HepG2 (cell line): ENCODE measurements around the gene ACADSB. TPM values are rescaled to one million over a fixed set of nuclear protein-coding genes. Genes with fewer than 3 reads are reported as not detected.

Experiments
- HIC2 ChIP-seq: sonication (generic); formaldehyde crosslinking; IDR thresholded peaks from 2 replicates; pipeline ENCODE4 v1.9.0; 2022; ENCODE audit warnings: low read depth, missing genetic modification reagents
- NCOA2 ChIP-seq: sonication (generic); formaldehyde crosslinking; IDR thresholded peaks from 2 replicates; pipeline ENCODE4 v1.8.0; 2022; ENCODE audit warnings: inconsistent platforms
- ZNF577 ChIP-seq: sonication (generic); formaldehyde crosslinking; IDR thresholded peaks from 2 replicates; pipeline ENCODE4 v1.4.0; 2020; ENCODE audit warnings: mild to moderate bottlenecking, low read depth, missing genetic modification reagents, borderline replicate concordance
- polyA plus RNA-seq, 8 experiments: library from polyadenylated mRNA; depleted of rRNA in 3 of 8; stranded (reverse) in 7 of 8; unstranded in 1 of 8; fragments of >200 nt; fragmentation: Illumina TruSeq in 4 of 8; extraction: Trizol in 4 of 8; gene quantifications; 2 replicates each; pipeline versions ENCODE4 v1.2.1 to v1.2.3, GENCODE V29; 2011 to 2016; ENCODE audit warnings: low read depth in 4 of 8, missing spikeins in 1 of 8, mixed read lengths in 1 of 8; ENCODE audit not compliant: insufficient read depth in 1 of 8
- total RNA-seq, 5 experiments: library from RNA; depleted of rRNA; stranded (reverse); fragments of >200 nt; fragmentation: Illumina TruSeq; extraction: Trizol; gene quantifications; 2 replicates each; pipeline ENCODE4 v1.2.3, GENCODE V29; 2016; ENCODE audit warnings: low read depth in 1 of 5
- TF ChIP-seq, protein P1 (sequence below), 2 experiments: sonication (generic) in 1 of 2; formaldehyde crosslinking in 1 of 2; IDR thresholded peaks; 2 replicates each; pipeline versions ENCODE4 v1.6.1 to v1.9.0; 2014 to 2022; ENCODE audit warnings: antibody characterized with exemption in 1 of 2, borderline replicate concordance in 1 of 2, inconsistent platforms in 1 of 2, low read depth in 1 of 2, missing genetic modification reagents in 1 of 2
- TF ChIP-seq, protein P2 (sequence below): sonication (generic); formaldehyde crosslinking; IDR thresholded peaks from 2 replicates; pipeline ENCODE4 v1.4.0; 2020; ENCODE audit warnings: missing genetic modification reagents, borderline replicate concordance
- TF ChIP-seq, protein P3 (sequence below), 2 experiments: IDR thresholded peaks; 2 replicates each; pipeline ENCODE4 v1.6.1; 2011 to 2012; ENCODE audit warnings: low read length in 2 of 2, borderline replicate concordance in 1 of 2, low read depth in 1 of 2, mild to moderate bottlenecking in 1 of 2, moderate library complexity in 1 of 2
- TF ChIP-seq, protein P4 (sequence below): IDR thresholded peaks from 2 replicates; pipeline ENCODE4 v1.4.0; 2020; ENCODE audit warnings: mild to moderate bottlenecking, missing genetic modification reagents

The ACADSB gene
- total and polyA plus RNA-seq, 2 of the 13 experiments (the other 11 are each of a cell fraction or from before 2014, with no cell fraction given): 80.0 to 87.6 TPM

DNA sequence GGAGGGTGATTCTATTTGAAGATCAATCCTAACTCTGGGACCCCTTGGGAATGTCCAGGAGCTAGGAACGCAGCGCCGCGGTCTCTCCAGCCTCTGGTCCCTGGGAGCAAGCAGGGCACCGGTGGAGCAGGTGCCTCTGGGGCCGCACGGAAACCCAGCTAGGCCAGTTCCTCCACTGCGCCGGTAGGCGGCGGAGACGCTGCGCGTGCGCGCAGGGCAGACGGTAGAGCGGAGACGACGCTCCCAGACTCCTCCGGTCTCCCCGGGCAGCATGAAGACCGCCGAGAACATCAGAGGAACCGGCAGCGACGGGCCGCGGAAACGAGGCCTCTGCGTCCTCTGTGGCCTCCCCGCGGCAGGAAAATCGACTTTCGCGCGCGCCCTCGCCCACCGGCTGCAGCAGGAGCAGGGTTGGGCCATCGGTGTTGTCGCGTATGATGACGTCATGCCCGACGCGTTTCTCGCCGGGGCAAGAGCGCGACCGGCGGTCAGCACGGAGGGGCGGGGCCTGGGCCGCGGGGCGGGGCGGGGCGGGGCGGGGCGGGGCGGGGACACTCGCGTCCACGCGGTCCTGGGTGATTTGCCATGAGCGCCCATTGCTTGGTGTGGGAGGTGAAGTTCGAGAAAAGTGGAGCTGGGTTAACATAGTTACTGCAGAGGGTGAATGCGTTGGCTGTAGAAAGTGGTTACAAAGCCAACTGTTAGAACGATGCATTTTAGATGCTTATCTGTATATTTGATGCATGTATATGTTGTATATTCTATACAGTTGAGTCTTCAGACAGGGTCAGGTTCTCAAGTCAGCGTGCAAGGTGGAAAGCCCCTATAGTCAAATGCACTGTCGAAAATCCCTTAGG, 28.4 kb upstream of the ACADSB start, which contains the start of gene PSTK (continued):
- TF ChIP-seq, protein P1, sequence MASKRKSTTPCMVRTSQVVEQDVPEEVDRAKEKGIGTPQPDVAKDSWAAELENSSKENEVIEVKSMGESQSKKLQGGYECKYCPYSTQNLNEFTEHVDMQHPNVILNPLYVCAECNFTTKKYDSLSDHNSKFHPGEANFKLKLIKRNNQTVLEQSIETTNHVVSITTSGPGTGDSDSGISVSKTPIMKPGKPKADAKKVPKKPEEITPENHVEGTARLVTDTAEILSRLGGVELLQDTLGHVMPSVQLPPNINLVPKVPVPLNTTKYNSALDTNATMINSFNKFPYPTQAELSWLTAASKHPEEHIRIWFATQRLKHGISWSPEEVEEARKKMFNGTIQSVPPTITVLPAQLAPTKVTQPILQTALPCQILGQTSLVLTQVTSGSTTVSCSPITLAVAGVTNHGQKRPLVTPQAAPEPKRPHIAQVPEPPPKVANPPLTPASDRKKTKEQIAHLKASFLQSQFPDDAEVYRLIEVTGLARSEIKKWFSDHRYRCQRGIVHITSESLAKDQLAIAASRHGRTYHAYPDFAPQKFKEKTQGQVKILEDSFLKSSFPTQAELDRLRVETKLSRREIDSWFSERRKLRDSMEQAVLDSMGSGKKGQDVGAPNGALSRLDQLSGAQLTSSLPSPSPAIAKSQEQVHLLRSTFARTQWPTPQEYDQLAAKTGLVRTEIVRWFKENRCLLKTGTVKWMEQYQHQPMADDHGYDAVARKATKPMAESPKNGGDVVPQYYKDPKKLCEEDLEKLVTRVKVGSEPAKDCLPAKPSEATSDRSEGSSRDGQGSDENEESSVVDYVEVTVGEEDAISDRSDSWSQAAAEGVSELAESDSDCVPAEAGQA (IDR thresholded peaks at IDR 0.05; ENCODE audit: low read depth): peak; percentile 96
- TF ChIP-seq, protein P1 (CRISPR knock-in tag; IDR thresholded peaks at IDR 0.05; ENCODE audit: borderline replicate concordance): no peak
- TF ChIP-seq HIC2: no peak
- TF ChIP-seq, protein P2, sequence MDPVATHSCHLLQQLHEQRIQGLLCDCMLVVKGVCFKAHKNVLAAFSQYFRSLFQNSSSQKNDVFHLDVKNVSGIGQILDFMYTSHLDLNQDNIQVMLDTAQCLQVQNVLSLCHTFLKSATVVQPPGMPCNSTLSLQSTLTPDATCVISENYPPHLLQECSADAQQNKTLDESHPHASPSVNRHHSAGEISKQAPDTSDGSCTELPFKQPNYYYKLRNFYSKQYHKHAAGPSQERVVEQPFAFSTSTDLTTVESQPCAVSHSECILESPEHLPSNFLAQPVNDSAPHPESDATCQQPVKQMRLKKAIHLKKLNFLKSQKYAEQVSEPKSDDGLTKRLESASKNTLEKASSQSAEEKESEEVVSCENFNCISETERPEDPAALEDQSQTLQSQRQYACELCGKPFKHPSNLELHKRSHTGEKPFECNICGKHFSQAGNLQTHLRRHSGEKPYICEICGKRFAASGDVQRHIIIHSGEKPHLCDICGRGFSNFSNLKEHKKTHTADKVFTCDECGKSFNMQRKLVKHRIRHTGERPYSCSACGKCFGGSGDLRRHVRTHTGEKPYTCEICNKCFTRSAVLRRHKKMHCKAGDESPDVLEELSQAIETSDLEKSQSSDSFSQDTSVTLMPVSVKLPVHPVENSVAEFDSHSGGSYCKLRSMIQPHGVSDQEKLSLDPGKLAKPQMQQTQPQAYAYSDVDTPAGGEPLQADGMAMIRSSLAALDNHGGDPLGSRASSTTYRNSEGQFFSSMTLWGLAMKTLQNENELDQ (CRISPR knock-in tag): no peak
- TF ChIP-seq ZNF577 (CRISPR knock-in tag): no peak
- TF ChIP-seq, protein P3, sequence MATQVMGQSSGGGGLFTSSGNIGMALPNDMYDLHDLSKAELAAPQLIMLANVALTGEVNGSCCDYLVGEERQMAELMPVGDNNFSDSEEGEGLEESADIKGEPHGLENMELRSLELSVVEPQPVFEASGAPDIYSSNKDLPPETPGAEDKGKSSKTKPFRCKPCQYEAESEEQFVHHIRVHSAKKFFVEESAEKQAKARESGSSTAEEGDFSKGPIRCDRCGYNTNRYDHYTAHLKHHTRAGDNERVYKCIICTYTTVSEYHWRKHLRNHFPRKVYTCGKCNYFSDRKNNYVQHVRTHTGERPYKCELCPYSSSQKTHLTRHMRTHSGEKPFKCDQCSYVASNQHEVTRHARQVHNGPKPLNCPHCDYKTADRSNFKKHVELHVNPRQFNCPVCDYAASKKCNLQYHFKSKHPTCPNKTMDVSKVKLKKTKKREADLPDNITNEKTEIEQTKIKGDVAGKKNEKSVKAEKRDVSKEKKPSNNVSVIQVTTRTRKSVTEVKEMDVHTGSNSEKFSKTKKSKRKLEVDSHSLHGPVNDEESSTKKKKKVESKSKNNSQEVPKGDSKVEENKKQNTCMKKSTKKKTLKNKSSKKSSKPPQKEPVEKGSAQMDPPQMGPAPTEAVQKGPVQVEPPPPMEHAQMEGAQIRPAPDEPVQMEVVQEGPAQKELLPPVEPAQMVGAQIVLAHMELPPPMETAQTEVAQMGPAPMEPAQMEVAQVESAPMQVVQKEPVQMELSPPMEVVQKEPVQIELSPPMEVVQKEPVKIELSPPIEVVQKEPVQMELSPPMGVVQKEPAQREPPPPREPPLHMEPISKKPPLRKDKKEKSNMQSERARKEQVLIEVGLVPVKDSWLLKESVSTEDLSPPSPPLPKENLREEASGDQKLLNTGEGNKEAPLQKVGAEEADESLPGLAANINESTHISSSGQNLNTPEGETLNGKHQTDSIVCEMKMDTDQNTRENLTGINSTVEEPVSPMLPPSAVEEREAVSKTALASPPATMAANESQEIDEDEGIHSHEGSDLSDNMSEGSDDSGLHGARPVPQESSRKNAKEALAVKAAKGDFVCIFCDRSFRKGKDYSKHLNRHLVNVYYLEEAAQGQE (IDR thresholded peaks at IDR 0.05; ENCODE audit: borderline replicate concordance in 1 of 2, low read depth in 1 of 2, low read length in 2 of 2): peak in 1 of 2 experiments; percentile 24; a peak in 1 of 4 replicates
- TF ChIP-seq, protein P4, sequence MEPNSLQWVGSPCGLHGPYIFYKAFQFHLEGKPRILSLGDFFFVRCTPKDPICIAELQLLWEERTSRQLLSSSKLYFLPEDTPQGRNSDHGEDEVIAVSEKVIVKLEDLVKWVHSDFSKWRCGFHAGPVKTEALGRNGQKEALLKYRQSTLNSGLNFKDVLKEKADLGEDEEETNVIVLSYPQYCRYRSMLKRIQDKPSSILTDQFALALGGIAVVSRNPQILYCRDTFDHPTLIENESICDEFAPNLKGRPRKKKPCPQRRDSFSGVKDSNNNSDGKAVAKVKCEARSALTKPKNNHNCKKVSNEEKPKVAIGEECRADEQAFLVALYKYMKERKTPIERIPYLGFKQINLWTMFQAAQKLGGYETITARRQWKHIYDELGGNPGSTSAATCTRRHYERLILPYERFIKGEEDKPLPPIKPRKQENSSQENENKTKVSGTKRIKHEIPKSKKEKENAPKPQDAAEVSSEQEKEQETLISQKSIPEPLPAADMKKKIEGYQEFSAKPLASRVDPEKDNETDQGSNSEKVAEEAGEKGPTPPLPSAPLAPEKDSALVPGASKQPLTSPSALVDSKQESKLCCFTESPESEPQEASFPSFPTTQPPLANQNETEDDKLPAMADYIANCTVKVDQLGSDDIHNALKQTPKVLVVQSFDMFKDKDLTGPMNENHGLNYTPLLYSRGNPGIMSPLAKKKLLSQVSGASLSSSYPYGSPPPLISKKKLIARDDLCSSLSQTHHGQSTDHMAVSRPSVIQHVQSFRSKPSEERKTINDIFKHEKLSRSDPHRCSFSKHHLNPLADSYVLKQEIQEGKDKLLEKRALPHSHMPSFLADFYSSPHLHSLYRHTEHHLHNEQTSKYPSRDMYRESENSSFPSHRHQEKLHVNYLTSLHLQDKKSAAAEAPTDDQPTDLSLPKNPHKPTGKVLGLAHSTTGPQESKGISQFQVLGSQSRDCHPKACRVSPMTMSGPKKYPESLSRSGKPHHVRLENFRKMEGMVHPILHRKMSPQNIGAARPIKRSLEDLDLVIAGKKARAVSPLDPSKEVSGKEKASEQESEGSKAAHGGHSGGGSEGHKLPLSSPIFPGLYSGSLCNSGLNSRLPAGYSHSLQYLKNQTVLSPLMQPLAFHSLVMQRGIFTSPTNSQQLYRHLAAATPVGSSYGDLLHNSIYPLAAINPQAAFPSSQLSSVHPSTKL (CRISPR knock-in tag): 0 out of 2 replicates have a peak, but pooled peaks have one; percentile 52
- TF ChIP-seq NCOA2 (CRISPR knock-in tag): no peak
